H1 (cell line): ENCODE data around the gene RYR3.

Source experiments
- CREB1 ChIP-seq: IDR thresholded peaks from 2 replicates; pipeline ENCODE4 v1.6.1; 2012; ENCODE audit warnings: inconsistent platforms
- EP300 ChIP-seq, 2 experiments: IDR thresholded peaks; 1 replicate in 1 of 2; 2 replicates in 1 of 2; pipeline ENCODE4 v1.6.1; 2011 to 2012; ENCODE audit warnings: low read depth in 2 of 2, low read length in 2 of 2, mild to moderate bottlenecking in 2 of 2, borderline replicate concordance in 1 of 2, inconsistent platforms in 1 of 2, moderate library complexity in 1 of 2
- EZH2 ChIP-seq: fragments of 200-600 bp; sonication (generic); IDR thresholded peaks from 2 replicates; pipeline ENCODE4 v1.7.1; 2012; ENCODE audit warnings: low read depth, mild to moderate bottlenecking, moderate library complexity, low read length, inconsistent platforms; ENCODE audit not compliant: severe bottlenecking
- KDM1A ChIP-seq: fragments of 200-600, 300-600 bp; sonication (generic); IDR thresholded peaks from 2 replicates; pipeline ENCODE4 v1.7.1; 2016; ENCODE audit warnings: mild to moderate bottlenecking, low read length, borderline replicate concordance
- PHF8 ChIP-seq: fragments of 200-600 bp; sonication (generic); conservative IDR thresholded peaks from 2 replicates; pipeline ENCODE4 v1.7.1; 2012; ENCODE audit warnings: low read depth, mild to moderate bottlenecking, inconsistent platforms, low read length, moderate library complexity
- POLR2A ChIP-seq, 2 experiments: IDR thresholded peaks; 1 replicate in 1 of 2; 2 replicates in 1 of 2; pipeline ENCODE4 v1.6.1; 2011; ENCODE audit warnings: low read depth in 2 of 2, low read length in 2 of 2, mild to moderate bottlenecking in 2 of 2; ENCODE audit errors: control extremely low read depth in 1 of 2
- RAD21 ChIP-seq, 2 experiments: IDR thresholded peaks in 1 of 2; conservative IDR thresholded peaks in 1 of 2; 2 replicates each; pipeline ENCODE4 v1.6.1; 2011; ENCODE audit warnings: low read depth in 2 of 2, low read length in 2 of 2, improper control_type of control experiment in 1 of 2, inconsistent platforms in 1 of 2, mild to moderate bottlenecking in 1 of 2, moderate library complexity in 1 of 2
- TF ChIP-seq, protein P1 (sequence below), 3 experiments: IDR thresholded peaks; 1 replicate in 2 of 3; 2 replicates in 1 of 3; pipeline versions ENCODE4 v1.5.1 to v1.6.1; 2011; ENCODE audit warnings: low read length in 3 of 3, mild to moderate bottlenecking in 3 of 3, inconsistent platforms in 2 of 3, low read depth in 1 of 3, moderate library complexity in 1 of 3; ENCODE audit not compliant: insufficient read depth in 1 of 3; ENCODE audit errors: control extremely low read depth in 1 of 3

- TF ChIP-seq KDM1A (no peak), RAD21 (IDR thresholded peaks at IDR 0.05 in 1 of 2, conservative IDR thresholded peaks at IDR 0.05 in 1 of 2; ENCODE audit: low read depth in 2 of 2, low read length in 2 of 2) (no peak), EZH2 (no peak), EP300 (IDR thresholded peaks at IDR 0.05; ENCODE audit: borderline replicate concordance in 1 of 2, low read depth in 2 of 2, low read length in 2 of 2) (no peak), POLR2A (IDR thresholded peaks at IDR 0.05; ENCODE audit: control extremely low read depth in 1 of 2, low read depth in 2 of 2, low read length in 2 of 2) (no peak), PHF8 (no peak), CREB1 (no peak)
- TF ChIP-seq, protein P1, sequence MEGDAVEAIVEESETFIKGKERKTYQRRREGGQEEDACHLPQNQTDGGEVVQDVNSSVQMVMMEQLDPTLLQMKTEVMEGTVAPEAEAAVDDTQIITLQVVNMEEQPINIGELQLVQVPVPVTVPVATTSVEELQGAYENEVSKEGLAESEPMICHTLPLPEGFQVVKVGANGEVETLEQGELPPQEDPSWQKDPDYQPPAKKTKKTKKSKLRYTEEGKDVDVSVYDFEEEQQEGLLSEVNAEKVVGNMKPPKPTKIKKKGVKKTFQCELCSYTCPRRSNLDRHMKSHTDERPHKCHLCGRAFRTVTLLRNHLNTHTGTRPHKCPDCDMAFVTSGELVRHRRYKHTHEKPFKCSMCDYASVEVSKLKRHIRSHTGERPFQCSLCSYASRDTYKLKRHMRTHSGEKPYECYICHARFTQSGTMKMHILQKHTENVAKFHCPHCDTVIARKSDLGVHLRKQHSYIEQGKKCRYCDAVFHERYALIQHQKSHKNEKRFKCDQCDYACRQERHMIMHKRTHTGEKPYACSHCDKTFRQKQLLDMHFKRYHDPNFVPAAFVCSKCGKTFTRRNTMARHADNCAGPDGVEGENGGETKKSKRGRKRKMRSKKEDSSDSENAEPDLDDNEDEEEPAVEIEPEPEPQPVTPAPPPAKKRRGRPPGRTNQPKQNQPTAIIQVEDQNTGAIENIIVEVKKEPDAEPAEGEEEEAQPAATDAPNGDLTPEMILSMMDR (IDR thresholded peaks at IDR 0.05; ENCODE audit: control extremely low read depth in 1 of 3, insufficient read depth in 1 of 3, low read depth in 1 of 3, low read length in 3 of 3) = no peak
Measured at GRCh38 chr15:33738941-33739664, 428.3 kb downstream of the RYR3 start.
